ENCODE data around the gene GAST. TPM values are rescaled to one million over a fixed set of nuclear protein-coding genes. Genes with fewer than 3 reads are reported as not detected.

Gene GAST
- total RNA-seq, 8 experiments from 2014 or later: not detected

Other genes starting within 250 kb of the GAST start
- gene KRT32, start 244.9 kb upstream of the GAST start, total RNA-seq: under 1 TPM in 1 of 8 experiments, not detected in 7; 0.05 TPM
- under 1 TPM in 4 of 8 experiments, not detected in 4; 0.09 to 0.24 (median 0.17) TPM for gene KRT35, start 231.2 kb upstream of the GAST start, total RNA-seq
- gene KRT36, start 222.4 kb upstream of the GAST start, total RNA-seq: under 1 TPM in 2 of 8 experiments, not detected in 6; 0.19 to 0.25 TPM
- gene KRT13, start 206.7 kb upstream of the GAST start, total RNA-seq: 1 to 10 TPM in 1 of 8 experiments, under 1 TPM in 3, not detected in 4; 0.32 to 1.9 (median 0.67) TPM
- gene KRT15, start 193.4 kb upstream of the GAST start, total RNA-seq: 1 to 10 TPM in 2 of 8 experiments, under 1 TPM in 5, not detected in 1; 0.11 to 4.0 (median 0.25) TPM
- 1 to 10 TPM in 3 of 8 experiments, under 1 TPM in 3, not detected in 2; 0.29 to 6.2 (median 0.86) TPM for gene KRT19, start 184.0 kb upstream of the GAST start, total RNA-seq
- gene KRT9, start 140.3 kb upstream of the GAST start, total RNA-seq: 1 to 10 TPM in 1 of 8 experiments, under 1 TPM in 6, not detected in 1; 0.11 to 1.5 (median 0.46) TPM
- gene KRT14, start 125.4 kb upstream of the GAST start, total RNA-seq: 1 to 10 TPM in 1 of 8 experiments, under 1 TPM in 4, not detected in 3; 0.18 to 1.3 (median 0.54) TPM
- gene KRT16, start 99.6 kb upstream of the GAST start, total RNA-seq: 10 to 100 TPM in 1 of 8 experiments, 1 to 10 TPM in 3, not detected in 4; 1.0 to 26.9 (median 4.5) TPM
- gene KRT17, start 87.8 kb upstream of the GAST start, total RNA-seq: 10 to 100 TPM in 3 of 8 experiments, 1 to 10 TPM in 1, under 1 TPM in 2, not detected in 2; 0.17 to 18.1 (median 5.8) TPM
- 100 to 1,000 TPM; 160 to 776 (median 444) TPM for gene EIF1, start 23.4 kb upstream of the GAST start, total RNA-seq
- gene HAP1, start 22.3 kb downstream of the GAST start, total RNA-seq: 10 to 100 TPM in 1 of 8 experiments, 1 to 10 TPM in 6, under 1 TPM in 1; 0.41 to 12.8 (median 2.1) TPM
- gene JUP, start 74.4 kb downstream of the GAST start, total RNA-seq: 10 to 100 TPM in 7 of 8 experiments, 1 to 10 TPM in 1; 4.9 to 34.5 (median 16.8) TPM
- gene P3H4, start 99.6 kb downstream of the GAST start, total RNA-seq: 10 to 100 TPM; 13.4 to 50.3 (median 20.3) TPM
- 100 to 1,000 TPM in 4 of 8 experiments, 10 to 100 TPM in 4; 42.7 to 330 (median 97.6) TPM for gene FKBP10, start 100.7 kb downstream of the GAST start, total RNA-seq
- gene NT5C3B, start 123.9 kb downstream of the GAST start, total RNA-seq: 100 to 1,000 TPM in 4 of 8 experiments, 10 to 100 TPM in 4; 55.9 to 126 (median 104) TPM
- under 1 TPM; 0.20 to 0.77 (median 0.32) TPM for gene KLHL10, start 125.5 kb downstream of the GAST start, total RNA-seq
- gene KLHL11, start 153.1 kb downstream of the GAST start, total RNA-seq: 10 to 100 TPM; 15.3 to 28.7 (median 22.8) TPM
- gene ACLY, start 206.6 kb downstream of the GAST start, total RNA-seq: 100 to 1,000 TPM in 4 of 8 experiments, 10 to 100 TPM in 4; 87.0 to 283 (median 141) TPM
- 10 to 100 TPM in 1 of 8 experiments, 1 to 10 TPM in 6, under 1 TPM in 1; 0.31 to 10.4 (median 4.6) TPM for gene ODAD4, start 218.3 kb downstream of the GAST start, total RNA-seq